B cell (primary cell): Measurements from ENCODE around the gene MYBPHL. TPM values are rescaled to one million over a fixed set of nuclear protein-coding genes. Genes with fewer than 3 reads are reported as not detected.

ENCODE experiments used
- ATAC-seq: fragments of 200-7000 bp; cut with Tn5 transposase; one replicate; pipeline ENCODE4 v1.10.0; 2021; ENCODE audit warnings: low read depth, mild to moderate bottlenecking, moderate number of reproducible peaks, moderate library complexity
- CTCF ChIA-PET: fragments of 350-600 bp; sonication (Branson Sonifier 250); formaldehyde crosslinking; loops from one replicate; lab custom pipeline; 2021; ENCODE audit warnings: antibody characterized with exemption, inconsistent platforms; lab: Charles Lee
- POLR2A ChIA-PET: fragments of 350-600 bp; sonication (Branson Sonifier 250); formaldehyde crosslinking; loops from one replicate; lab custom pipeline; 2021; ENCODE audit warnings: antibody characterized with exemption; lab: Charles Lee
- DNase-seq: peaks from one replicate; pipeline ENCODE4 v3.0.0; 2013
- H2AFZ ChIP-seq: 2 replicates; pipeline ENCODE4 v1.6.1; 2012; ENCODE audit warnings: mild to moderate bottlenecking, low read depth, low read length; ENCODE audit not compliant: insufficient read depth, poor library complexity, severe bottlenecking
- H3K27ac ChIP-seq, 2 donors: 1 replicate in 1 of 2; 2 replicates in 1 of 2; pipeline ENCODE4 v1.5.1; 2012 to 2013; ENCODE audit warnings: low read length in 2 of 2, mild to moderate bottlenecking in 2 of 2, moderate library complexity in 1 of 2
- H3K27me3 ChIP-seq, 4 experiments: fragments of 200-600 bp in 1 of 4; sonication (generic) in 1 of 4; replicated peaks in 1 of 4; 1 replicate in 2 of 4; 2 replicates in 2 of 4; pipeline versions ENCODE4 v1.6.1 to v1.7.0; 2013 to 2016; ENCODE audit warnings: low read length in 3 of 4, mild to moderate bottlenecking in 2 of 4, mixed read lengths in 1 of 4, moderate library complexity in 1 of 4; ENCODE audit not compliant: insufficient read depth in 4 of 4, control insufficient read depth in 3 of 4; ENCODE audit errors: control extremely low read depth in 1 of 4
- H3K36me3 ChIP-seq, 2 experiments: replicated peaks in 1 of 2; 1 replicate in 1 of 2; 2 replicates in 1 of 2; pipeline versions ENCODE4 v1.6.1 to v1.7.1; 2013; ENCODE audit warnings: low read length in 1 of 2; ENCODE audit not compliant: insufficient read depth in 2 of 2, control insufficient read depth in 1 of 2; ENCODE audit errors: control extremely low read depth in 1 of 2, extremely low read depth in 1 of 2
- H3K4me1 ChIP-seq, 2 donors: fragments of 200-600 bp in 1 of 2; sonication (generic) in 1 of 2; 1 replicate in 1 of 2; 2 replicates in 1 of 2; pipeline versions ENCODE4 v1.5.1 to v1.6.1; 2013 to 2017; ENCODE audit warnings: low read length in 2 of 2; ENCODE audit not compliant: control insufficient read depth in 2 of 2, insufficient read depth in 2 of 2
- H3K4me2 ChIP-seq: replicated peaks from 2 replicates; pipeline ENCODE3; 2012; ENCODE audit warnings: mild to moderate bottlenecking, low read depth, low read length; ENCODE audit not compliant: poor library complexity, severe bottlenecking
- H3K4me3 ChIP-seq, 5 experiments: fragments of 200-600 bp in 1 of 5; sonication (generic) in 1 of 5; 1 replicate in 3 of 5; 2 replicates in 2 of 5; pipeline versions ENCODE4 v1.5.1 to v1.7.0; 2011 to 2016; ENCODE audit warnings: low read length in 4 of 5, mild to moderate bottlenecking in 4 of 5, low read depth in 2 of 5, control low read depth in 1 of 5, moderate library complexity in 1 of 5; ENCODE audit not compliant: insufficient read depth in 1 of 5; ENCODE audit errors: control extremely low read depth in 1 of 5, extremely low read depth in 1 of 5
- H3K79me2 ChIP-seq: fragments of 200-600 bp; sonication (generic); one replicate; pipeline ENCODE4 v1.6.0; 2016; ENCODE audit warnings: low read length; ENCODE audit not compliant: control insufficient read depth, insufficient read depth
- H3K9ac ChIP-seq: fragments of 200-600 bp; sonication (generic); 2 replicates; pipeline ENCODE4 v1.6.1; 2017; ENCODE audit warnings: mild to moderate bottlenecking, low read length, moderate library complexity
- H3K9me3 ChIP-seq, 3 donors: one replicate each; pipeline versions ENCODE4 v1.6.1 to v1.7.1; 2013; ENCODE audit warnings: low read length in 2 of 3; ENCODE audit not compliant: control insufficient read depth in 2 of 3, insufficient read depth in 1 of 3; ENCODE audit errors: control extremely low read depth in 1 of 3
- H4K20me1 ChIP-seq: 2 replicates; pipeline ENCODE4 v1.6.0; 2012; ENCODE audit warnings: mild to moderate bottlenecking, low read length; ENCODE audit not compliant: insufficient read depth, control insufficient read depth, poor library complexity, severe bottlenecking
- H3K27ac Mint-ChIP-seq: one replicate; pipeline ENCODE4 v1.8.0; 2021; ENCODE audit warnings: mixed read lengths
- H3K27me3 Mint-ChIP-seq: one replicate; pipeline ENCODE4 v1.8.0; 2021; ENCODE audit warnings: mixed read lengths
- H3K4me1 Mint-ChIP-seq: one replicate; pipeline ENCODE4 v1.8.0; 2021; ENCODE audit warnings: mixed read lengths
- H3K4me3 Mint-ChIP-seq: one replicate; pipeline ENCODE4 v1.8.0; 2021; ENCODE audit warnings: mixed read lengths
- H3K9me3 Mint-ChIP-seq: one replicate; pipeline ENCODE4 v1.8.0; 2022; ENCODE audit warnings: mixed read lengths; ENCODE audit not compliant: insufficient read depth
- EZH2 ChIP-seq: IDR thresholded peaks from 2 replicates; pipeline ENCODE4 v1.6.1; 2012; ENCODE audit warnings: borderline replicate concordance, low read depth, mild to moderate bottlenecking, moderate library complexity, low read length; ENCODE audit not compliant: insufficient read depth, poor library complexity, severe bottlenecking
- WGBS: methylation state at CpG from one replicate; pipeline ENCODE4 v1.1.5; 2013; ENCODE audit warnings: missing lambda C conversion rate; ENCODE audit not compliant: insufficient coverage; 5-methylcytosine and 5-hydroxymethylcytosine counted together
- intact Hi-C: fragments of 100-400 bp; cut with micrococcal nuclease; formaldehyde crosslinking; loops from one replicate; pipeline ENCODE4 v1.10.0; 2022
- polyA plus RNA-seq: library from polyadenylated mRNA; depleted of rRNA; stranded (reverse); fragments of >200 nt; gene quantifications from 2 replicates; pipeline ENCODE4 v1.2.3, GENCODE V29; 2012
- total RNA-seq, 2 donors: library from RNA; stranded (reverse); fragments of 120-200 nt in 1 of 2; gene quantifications; 1 replicate in 1 of 2; 2 replicates in 1 of 2; pipeline versions ENCODE4 v1.2.3 to v1.2.4, GENCODE V29; 2013 to 2022
- TF ChIP-seq, protein P1 (sequence below): fragments of 200-600 bp; IDR thresholded peaks from one replicate; pipeline ENCODE4 v1.8.0; 2022; ENCODE audit warnings: antibody characterized with exemption, mild to moderate bottlenecking

MYBPHL gene
- total and polyA plus RNA-seq, 2 donors (not counting 1 experiment from before 2014, with no cell fraction given): not detected

GRCh38 chr1:109335091-109335490 lies 28.3 kb upstream of the MYBPHL start:
- Mint-ChIP-seq H3K4me1 (no peaks in the 10 kb centered on the region), H3K27me3 (peaks cover 3% of the 10 kb centered on the region), H3K4me3 (no peak overlapping the region), H3K9me3 (peaks cover 7% of the 10 kb centered on the region), H3K27ac (no peak overlapping the region)
- H2AFZ ChIP-seq: no peak overlapping the region
- no peaks in the 10 kb centered on the region for H3K4me1 ChIP-seq
- H3K36me3 ChIP-seq: peaks cover 0 to 1% of the 10 kb centered on the region in 2 experiments
- H3K4me3 ChIP-seq: no peak overlapping the region
- peaks cover under 1 to 18% (median 1%) of the 10 kb centered on the region in 3 donors for H3K9me3 ChIP-seq
- WGBS: 100% methylated on average over 2 of the region's 4 CpGs
- TF ChIP-seq, protein P1, sequence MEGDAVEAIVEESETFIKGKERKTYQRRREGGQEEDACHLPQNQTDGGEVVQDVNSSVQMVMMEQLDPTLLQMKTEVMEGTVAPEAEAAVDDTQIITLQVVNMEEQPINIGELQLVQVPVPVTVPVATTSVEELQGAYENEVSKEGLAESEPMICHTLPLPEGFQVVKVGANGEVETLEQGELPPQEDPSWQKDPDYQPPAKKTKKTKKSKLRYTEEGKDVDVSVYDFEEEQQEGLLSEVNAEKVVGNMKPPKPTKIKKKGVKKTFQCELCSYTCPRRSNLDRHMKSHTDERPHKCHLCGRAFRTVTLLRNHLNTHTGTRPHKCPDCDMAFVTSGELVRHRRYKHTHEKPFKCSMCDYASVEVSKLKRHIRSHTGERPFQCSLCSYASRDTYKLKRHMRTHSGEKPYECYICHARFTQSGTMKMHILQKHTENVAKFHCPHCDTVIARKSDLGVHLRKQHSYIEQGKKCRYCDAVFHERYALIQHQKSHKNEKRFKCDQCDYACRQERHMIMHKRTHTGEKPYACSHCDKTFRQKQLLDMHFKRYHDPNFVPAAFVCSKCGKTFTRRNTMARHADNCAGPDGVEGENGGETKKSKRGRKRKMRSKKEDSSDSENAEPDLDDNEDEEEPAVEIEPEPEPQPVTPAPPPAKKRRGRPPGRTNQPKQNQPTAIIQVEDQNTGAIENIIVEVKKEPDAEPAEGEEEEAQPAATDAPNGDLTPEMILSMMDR: no peak
- TF ChIP-seq EZH2: no peak
- H3K79me2 ChIP-seq: no peaks in the 10 kb centered on the region
- POLR2A ChIA-PET: no interaction called here
- H3K27ac ChIP-seq: no peak overlapping the region
- H3K27me3 ChIP-seq: no peaks in the 10 kb centered on the region
- H3K4me2 ChIP-seq: no peak overlapping the region
- H3K9ac ChIP-seq: no peak overlapping the region
- DNase-seq (no peak), ATAC-seq (no peak)
- CTCF ChIA-PET: no interaction called here
- H4K20me1 ChIP-seq: no peaks in the 10 kb centered on the region
- intact Hi-C loops: no loop called here

DNA sequence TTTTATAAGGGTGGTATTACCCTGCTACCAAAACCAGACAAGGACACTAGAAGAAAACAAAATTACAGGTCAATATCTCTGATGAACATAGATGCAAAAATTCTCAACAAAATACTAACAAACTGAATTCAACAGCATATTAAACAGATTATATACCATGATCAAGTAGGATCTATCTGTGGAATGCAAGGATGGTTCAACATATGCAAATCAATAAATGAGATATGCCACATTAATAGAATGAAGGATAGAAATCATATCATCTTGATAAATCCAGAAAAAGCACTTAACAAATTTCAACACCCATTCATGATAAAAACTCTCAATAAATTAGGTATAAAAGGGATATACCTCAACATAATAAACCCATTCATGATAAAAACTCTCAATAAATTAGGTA lies 24.3 kb upstream of the MYBPHL start:
- TF ChIP-seq, protein P1: no peak
- no peak for TF ChIP-seq EZH2
- no peaks in the 10 kb centered on the region for H3K4me1 Mint-ChIP-seq
- Histone ChIP-seq H3K4me3 (no peak overlapping the region), H3K27me3 (no peaks in the 10 kb centered on the region), H3K9ac (no peak overlapping the region), H3K4me2 (no peak overlapping the region), H3K27ac (no peak overlapping the region), H3K9me3 (peaks cover 1 to 18% (median 4%) of the 10 kb centered on the region in 3 donors), H3K4me1 (no peaks in the 10 kb centered on the region), H3K79me2 (no peaks in the 10 kb centered on the region), H2AFZ (no peak overlapping the region), H4K20me1 (no peaks in the 10 kb centered on the region), H3K36me3 (no peaks in the 10 kb centered on the region)
- DNase-seq (no peak), ATAC-seq (no peak)
- peaks cover 16% of the 10 kb centered on the region for H3K27me3 Mint-ChIP-seq
- H3K27ac Mint-ChIP-seq: no peak overlapping the region
- intact Hi-C loops: no loop called here
- H3K9me3 Mint-ChIP-seq: peaks cover 7% of the 10 kb centered on the region
- H3K4me3 Mint-ChIP-seq: no peak overlapping the region
- CTCF ChIA-PET: no interaction called here
- POLR2A ChIA-PET: no interaction called here
